CD4-positive, alpha-beta T cell treated with Interleukin-4 for 1 hour (primary cell): ENCODE results near the gene TEFM.
"Not testable (repeated sequence)": the region's sequence is repeated elsewhere in the genome, so short reads cannot be mapped to it uniquely, and the experiment has no call there.

Source experiments
- DNase-seq, 2 donors: peaks; one replicate each; pipeline ENCODE4 v3.0.0-alpha.2; 2020 to 2022

Gene TEFM, protein sequence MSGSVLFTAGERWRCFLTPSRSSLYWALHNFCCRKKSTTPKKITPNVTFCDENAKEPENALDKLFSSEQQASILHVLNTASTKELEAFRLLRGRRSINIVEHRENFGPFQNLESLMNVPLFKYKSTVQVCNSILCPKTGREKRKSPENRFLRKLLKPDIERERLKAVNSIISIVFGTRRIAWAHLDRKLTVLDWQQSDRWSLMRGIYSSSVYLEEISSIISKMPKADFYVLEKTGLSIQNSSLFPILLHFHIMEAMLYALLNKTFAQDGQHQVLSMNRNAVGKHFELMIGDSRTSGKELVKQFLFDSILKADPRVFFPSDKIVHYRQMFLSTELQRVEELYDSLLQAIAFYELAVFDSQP

DNA sequence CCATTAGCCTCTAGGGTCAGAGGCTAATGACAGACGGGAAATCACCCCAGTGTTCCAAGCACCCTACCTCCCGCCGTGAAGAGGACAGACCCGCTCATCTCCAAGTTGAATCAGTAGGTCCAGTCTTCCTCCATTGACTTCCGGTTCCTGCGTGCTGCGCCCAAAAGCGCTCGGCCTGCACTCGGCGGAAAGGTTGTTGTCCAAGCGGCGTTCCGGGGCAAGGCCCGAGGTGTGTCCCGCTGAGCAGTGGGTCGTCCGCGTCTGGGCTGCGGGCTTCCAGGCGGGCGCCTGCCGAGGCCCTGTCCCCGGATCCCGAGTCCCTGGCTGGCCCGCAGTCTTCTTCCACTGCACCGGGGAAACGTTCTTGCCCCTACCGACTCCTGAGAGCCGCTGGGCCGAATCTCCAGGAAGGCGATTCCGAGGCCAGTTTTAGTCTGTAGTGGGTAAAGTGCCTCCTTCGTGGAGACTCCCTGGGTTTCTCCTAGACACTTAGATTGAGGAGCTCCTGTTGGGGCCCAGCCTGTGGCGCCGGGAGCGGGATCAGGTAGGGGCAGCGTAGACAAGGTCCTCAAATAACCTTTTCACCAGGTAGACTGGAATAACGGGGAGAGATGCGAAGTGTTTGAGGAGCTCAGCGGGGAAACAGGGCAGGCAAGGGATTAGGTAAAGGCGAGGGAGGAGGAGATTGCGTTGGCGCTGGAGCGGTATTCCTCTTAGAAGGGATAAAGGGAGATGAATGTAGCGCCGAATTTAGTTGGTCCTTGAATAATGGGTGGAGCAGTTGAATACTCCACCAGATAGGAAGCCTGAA is at the start of gene TEFM:
Gene TEFM, minus strand, starts transcription at position 138 of the 811 bp plus-strand sequence. Its CDS starts 40 bp downstream, at position 98.
- peak; percentile 89 to 91 for DNase-seq

DNA sequence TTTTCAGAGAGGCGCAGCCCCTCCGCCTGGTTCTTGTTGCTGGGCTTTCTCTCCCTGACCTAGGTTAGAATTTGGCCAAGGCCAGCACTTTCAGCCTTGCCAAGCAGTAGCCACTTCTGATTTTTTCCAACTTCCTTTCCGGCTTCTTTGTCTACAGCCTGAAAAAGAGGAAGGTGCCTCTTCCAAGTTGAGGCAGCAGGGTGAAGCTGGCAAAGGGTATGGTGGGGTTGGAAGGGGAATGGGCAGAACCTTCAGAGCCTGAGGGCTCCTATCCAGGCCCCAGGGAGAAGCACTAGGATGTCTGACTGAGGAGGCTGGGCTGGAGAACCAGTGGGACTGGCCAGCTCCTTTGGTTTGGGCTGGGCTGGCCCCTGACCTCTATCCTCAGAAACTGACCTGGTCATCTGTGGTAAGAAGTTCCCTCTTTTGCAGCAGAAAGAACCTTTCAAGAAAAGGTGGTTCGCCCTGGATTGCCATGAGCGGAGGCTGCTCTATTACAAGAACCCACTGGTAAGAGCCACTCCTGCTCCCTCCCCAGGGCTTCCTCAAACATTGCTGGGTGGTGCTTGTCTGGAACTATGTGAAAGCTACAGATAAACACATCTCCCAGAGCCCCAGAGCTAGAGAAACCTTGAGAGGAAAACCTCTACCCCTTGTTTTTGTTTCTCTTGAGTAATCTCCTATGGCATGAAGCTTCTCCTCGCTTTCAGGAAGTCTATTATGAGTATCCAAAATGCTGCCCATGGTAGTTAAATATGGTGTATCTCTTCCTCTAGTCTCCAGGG is 48.2 kb upstream of the TEFM start:
- peak in 1 of 2 donors; percentile 14 for DNase-seq

DNA sequence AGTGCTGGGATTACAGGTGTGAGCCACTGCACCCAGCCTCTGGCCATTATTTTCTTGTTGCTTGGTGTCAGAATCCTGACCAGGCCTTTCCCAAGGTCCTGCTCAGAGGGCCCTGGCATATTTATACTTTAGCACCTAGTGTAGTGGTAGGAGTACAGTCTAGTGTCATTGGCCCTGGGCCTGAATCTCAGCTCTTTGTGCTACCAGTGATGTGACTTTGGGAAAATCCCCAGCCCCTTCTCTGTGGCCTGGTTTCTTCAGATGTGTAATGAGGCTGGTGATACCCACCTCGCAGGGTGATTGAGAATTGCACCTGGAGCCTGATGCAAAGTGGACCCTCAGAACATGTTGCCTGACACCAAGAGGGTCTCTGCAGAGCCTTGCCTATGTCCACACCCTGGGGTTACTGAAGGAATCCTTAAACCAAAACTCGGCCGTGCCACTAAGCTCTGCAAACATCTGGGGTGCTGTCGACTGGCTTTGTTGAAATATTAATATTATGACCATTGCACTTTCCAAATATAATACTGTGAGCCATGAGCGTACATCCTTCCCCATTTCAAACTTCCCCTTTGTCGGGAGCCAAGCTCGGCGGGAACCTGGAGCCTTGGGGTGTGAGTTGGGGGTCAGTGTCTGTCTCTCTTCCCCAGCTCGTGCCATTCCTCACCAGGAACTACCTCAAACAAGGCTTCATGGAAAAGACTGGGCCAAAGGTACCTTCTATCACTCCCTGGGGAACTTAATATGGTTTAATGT is 46.8 kb upstream of the TEFM start:
- peak in 1 of 2 donors; percentile 37 for DNase-seq

DNA sequence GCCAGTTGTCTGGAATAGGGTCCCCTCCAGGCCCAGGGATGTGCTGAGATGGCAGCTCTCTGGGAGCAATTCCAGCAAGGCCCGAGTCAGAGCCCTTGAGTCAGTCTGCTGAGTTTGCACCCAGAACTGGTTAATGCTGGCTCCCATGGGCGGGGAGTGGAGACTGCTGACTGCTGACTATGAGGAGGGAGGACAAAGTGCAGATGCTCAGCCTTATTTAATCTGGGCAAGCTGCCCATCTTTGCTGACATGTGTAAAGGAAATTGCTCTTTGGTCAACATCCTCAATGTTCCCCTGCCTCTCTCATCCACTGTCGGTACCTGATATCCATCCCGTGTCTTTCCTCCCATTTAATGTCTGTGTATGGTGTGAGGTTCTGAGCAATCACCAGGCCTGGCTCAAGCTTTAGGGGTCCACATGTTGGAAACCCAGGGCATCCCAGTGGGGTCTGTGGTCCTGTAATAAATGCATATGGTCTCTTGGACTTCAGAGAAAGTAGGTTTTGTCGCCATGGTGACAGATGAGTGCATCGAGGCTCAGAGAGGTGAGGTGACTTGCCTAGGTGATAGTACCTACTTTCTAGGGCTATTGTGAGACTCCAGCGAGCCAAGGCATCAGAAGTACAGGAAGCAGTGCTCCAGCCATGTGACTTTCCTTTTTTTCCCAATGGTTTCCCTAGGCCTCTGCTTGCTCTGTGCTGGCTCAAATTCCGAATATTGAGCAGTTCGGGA is 44.8 kb upstream of the TEFM start:
- peak in 1 of 2 donors; percentile 31 for DNase-seq

DNA sequence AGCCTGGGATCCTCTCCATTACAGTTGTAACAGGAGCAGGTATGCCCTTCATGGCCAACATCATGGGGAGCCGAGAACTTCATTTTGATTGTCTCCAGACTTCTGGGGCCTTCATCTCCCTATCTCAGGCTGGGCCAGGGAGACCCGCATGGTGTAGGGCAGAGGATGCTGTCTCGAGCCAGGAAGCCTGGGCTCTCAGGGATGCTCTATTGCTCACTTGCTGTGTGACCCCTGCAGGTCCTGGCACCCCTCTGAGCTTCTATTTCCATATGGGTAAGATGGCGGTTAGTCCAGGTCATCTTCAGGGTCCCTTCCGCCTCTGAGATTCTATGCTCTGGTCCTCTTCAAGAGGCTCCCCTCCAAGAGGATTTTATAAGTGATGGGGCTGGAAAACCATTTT is 44.2 kb upstream of the TEFM start:
- no peak for DNase-seq

DNA sequence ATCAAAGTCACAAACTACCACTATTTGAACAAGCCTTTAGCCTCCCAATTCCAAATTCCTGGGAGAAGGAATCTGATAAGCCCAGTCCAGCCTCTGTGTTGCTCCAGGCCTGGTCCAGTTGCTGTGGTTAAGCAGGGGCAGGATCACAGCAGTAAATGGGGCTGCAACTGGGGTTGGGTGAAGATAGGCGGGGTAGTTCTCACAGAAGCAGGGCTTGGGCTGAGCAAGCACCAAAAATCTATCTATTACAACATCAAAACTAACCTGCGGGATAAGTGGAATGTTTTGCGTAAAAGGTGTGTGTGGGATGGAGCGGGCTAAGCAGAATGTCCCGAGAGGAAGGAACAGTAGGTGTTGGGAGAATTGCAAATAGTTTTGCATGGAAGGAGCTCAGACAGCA is 41.8 kb upstream of the TEFM start:
- no peak for DNase-seq

DNA sequence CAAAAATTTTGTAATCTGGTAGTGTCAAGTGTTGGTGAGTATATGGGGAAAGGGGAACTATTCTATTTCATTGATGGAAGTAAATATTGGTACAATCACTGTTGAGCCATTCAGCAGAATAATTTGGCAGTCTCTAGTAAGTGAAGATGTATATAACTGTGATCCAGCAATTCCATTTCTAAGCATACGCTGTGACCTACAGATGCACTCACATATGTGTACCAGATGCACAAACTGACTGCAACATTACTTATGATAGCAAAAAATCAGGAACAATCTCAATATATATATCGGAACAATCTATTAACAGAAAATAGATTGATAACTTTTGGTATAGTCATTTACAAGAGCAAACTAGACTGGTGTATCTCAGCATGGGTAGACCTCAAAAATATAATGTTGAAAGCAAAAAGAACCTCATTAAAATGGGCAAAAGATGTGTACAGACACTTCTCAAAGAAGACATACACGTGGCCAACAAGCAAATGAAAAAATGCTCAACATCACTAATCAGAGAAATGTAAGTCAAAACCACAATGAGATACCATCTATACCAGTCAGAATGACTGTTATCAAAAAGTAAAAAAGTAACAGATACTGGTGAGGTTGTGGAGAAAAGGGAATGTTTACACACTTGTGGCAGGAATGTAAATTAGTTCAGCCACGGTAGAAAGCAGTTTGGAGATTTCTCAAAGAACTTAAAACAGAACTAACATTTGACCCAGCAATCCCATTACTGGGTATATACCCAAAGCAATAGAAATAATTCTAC is 36.5 kb upstream of the TEFM start:
- no peak for DNase-seq

DNA sequence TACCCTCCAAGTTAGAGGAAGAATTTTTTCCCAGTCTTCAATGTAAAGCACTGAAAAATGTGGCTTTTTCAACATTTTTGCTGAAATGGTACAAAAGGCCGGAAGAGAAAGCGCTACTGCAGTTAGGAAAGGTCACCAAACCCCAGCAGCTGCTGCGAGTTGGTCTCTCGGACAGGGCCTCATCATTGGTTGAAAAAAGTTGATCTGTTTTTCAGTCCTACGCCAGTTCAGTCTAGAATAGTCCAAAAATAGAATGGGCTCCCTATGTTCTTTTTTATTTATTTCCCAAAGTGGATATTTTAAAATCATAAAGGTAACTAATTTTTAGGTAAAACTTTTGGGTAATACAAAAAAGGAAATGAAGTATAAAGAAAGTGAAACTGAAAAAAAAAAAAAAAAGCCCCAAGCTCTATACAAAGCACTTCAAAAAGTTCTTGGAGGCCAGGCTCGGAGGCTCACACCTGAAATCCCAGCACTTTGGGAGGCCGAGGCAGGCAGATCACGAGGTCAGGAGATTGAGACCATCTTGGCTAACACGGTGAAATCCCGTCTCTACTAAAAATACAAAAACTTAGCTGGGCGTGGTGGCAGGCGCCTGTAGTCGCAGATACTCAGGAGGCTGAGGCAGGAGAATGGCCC is 33.1 kb upstream of the TEFM start:
- peak in 1 of 2 donors; percentile 10 for DNase-seq

DNA sequence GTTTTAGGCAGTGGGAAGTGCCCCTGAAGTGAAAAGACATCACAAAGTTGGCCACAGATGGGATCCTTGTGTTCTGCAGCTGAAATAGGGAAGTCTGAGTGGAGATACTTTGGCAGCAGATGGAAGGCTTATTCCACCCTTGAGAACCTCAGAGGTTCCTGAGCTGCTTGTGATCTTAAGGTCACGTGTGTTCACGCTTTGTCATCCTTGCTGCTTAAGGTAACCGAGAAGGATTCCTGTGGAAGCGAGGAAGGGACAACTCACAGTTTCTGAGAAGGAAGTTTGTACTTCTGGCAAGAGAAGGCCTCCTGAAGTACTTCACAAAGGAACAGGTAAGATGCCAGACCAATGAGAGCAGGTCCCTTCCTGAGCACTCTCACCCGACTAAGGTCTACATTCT is 27.9 kb upstream of the TEFM start:
- no peak for DNase-seq

DNA sequence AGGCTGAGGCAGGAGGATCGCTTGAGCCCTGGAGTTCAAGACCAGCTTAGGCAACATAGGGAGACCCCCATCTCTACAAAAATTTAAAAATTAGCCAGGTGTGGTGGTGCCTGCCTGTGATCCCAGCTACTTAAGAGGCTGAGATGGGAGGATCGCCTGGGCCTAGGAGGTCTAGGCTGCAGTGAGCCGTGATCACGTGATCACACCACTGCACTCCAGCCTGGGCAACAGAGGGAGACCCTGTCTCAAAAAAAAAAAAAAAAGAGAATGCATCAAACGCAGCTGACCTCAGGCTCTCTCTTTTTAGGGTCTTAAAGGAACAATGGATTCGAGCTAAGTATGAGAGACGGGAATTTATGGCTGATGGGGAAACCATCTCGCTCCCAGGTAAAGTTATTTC is 25.5 kb upstream of the TEFM start:
- not testable (repeated sequence) for DNase-seq

DNA sequence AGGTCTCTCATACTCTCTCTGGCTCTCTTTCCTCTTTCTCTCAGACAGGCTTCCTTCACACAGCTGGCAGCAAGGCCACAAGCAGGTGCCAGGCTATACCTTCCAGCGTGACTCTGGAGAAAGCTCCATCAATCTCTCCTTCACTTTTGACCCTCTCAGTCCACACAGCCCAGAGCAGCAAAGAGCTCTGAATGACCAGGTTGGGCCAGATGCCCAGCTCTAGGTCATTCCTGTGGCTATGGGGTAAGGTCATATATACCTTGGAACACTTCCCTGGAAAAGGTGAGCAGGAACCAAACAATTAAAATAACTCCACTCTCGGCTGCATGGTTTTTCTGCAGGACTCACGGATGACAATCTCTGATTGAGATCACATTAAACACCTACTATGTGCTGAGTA is 24.5 kb upstream of the TEFM start:
- DNase-seq, result no peak

DNA sequence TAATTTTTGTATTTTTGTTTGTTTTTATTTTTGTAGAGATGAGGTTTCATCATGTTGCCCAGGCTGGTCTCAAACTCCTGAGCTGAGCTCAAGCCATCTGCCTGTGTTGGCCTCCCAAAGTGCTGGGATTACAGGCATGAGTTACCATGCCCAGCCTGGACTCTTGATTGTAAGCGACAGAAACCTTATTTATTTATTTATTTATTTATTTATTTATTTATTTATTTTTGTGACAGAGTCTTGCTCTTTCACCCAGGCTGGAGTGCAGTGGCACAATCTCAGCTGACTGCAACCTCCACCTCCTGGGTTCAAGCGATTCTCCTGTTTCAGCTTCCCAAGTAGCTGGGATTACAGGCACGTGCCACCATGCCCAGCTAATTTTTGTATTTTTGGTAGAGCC is 23.8 kb upstream of the TEFM start:
- not testable (repeated sequence) for DNase-seq

DNA sequence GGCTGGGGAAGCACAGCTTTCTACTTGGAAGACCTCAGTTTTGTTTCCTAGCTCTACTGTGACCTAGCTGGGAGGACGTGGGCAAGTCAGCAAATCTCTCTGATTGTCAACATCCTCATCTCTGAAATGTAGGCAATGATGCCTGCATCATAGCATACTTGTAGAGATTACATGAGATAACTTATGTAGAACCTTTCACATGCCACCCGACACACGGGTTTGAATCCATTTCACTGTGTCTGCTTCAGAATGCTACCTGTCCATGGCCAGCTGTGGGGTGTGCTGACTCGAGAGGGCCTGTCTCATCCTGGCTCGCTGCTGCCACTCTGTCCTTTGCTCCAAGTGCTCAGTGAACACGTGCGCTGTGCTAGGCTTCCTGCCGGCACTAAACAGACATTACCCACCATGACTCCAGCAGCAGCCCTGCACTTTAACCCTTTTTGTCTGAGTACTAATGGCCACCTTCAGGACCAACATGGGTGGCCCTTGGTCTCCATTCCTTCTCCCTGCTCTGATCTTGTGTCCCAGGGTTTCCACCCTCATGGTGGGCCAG is 23.1 kb upstream of the TEFM start:
- no peak for DNase-seq

DNA sequence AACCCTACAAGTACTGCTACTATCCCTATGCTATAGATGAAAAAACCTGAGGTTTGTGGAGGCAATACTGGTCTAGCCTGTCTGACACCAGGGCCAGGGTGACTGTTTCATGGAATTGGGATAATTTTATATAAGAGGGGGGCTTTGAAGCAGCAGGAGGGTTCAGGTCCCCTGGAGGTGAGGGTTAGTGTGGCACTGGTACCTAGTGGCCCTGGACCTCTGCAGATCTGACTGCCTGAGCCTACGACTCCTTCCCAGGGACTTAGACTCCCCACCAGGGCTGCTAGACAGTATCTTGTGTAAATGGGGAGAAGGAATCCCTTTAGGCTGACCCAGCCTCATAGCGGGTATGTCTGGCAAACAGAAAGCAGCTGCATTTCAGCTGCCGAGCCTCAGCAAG is 22.5 kb upstream of the TEFM start:
- no peak for DNase-seq

DNA sequence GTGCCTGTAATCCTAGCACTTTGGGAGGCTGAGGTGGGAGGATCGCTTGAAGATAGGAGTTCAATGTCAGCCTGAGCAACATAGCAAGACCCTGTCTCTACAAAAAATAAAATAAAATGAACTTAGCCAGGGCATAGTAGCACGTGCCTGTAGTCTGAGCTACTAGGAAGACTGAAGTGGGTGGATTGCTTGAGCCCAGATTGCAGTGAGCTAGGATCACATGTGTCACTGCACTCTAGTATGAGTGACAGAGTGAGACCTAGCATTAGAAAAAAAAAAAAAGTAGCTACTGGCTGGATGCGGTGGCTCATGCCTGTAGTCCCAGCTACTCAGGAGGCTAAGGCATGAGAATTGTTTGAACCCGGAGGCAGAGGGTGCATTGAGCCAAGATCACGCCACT is 21.7 kb upstream of the TEFM start:
- no peak for DNase-seq

DNA sequence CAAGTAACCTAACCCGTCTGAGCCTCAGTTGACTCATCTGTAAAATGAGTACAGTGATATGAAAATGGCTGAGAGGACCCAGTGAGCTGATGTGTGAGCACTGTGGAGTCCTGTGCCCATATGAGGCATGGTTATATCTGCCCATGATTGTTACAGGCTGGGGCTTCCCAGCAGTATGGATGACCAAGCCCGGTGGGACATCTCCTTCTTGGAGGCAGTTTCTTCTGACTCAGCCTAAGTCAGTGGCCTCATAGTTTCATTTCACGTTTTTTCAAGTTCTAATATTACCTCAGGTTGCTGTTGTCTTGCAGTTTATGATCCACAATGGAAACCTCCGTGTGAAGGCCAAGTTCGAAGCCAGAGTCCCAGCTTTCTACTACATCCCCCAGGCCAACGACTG is 20.5 kb upstream of the TEFM start:
- no peak for DNase-seq

DNA sequence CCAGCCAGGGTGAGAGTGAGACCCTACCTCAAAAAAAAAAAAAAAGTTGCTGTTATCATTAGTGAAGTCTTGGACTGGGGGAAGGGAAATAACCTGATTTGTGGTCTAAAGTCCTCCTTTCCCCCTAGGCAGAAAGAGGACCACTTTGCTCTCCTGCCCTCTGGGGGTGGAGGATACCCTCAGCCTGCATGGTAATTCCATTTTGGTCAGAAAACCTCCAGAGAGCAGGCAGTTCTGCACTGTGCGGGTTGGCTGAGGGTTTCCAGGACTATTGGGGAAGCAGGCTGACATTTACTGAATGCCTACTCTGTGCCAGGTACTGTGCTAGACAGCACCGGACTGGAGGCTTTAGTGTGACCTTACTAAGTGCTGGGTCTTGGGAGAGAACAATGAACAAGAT is 18.3 kb upstream of the TEFM start:
- no peak for DNase-seq

DNA sequence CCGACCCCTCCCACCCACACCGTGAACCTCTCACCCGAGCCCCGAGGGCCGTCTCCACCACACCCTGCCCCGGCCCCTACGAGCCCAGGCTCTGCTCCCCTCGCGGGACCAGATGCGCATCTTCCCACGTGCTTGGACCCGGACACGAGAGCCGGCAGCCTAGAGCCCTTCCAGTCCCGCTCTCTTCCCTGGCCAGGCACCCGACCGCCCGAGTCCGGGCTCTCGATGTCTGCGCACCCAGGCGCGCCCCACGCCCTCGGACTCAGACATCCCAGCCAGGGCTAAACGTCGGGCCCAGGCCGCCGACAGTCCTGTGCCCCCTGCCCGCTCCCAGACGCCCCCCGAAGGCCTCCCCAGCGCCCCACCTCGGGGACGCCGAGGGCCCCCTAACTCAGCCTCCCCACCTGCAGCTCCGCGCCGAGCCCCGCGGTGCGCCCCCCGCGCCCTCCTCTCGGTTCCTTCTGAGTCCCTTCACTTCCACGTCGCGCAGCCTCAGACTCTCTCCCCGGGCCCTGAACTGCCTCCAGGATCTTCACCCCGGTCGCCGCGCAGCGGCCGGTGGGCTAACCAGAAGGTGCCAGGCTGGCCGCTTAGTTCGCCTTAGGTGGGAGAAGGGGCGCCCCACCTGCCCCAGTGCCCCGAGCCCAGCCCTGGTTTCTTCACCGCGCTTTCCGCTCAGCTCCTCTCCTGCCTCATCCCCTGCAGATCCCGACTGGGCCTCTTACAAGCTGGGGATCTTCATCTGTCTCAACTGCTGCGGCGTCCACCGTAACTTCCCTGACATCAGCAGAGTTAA is 16.4 kb upstream of the TEFM start:
- peak in 1 of 2 donors; percentile 14 for DNase-seq

DNA sequence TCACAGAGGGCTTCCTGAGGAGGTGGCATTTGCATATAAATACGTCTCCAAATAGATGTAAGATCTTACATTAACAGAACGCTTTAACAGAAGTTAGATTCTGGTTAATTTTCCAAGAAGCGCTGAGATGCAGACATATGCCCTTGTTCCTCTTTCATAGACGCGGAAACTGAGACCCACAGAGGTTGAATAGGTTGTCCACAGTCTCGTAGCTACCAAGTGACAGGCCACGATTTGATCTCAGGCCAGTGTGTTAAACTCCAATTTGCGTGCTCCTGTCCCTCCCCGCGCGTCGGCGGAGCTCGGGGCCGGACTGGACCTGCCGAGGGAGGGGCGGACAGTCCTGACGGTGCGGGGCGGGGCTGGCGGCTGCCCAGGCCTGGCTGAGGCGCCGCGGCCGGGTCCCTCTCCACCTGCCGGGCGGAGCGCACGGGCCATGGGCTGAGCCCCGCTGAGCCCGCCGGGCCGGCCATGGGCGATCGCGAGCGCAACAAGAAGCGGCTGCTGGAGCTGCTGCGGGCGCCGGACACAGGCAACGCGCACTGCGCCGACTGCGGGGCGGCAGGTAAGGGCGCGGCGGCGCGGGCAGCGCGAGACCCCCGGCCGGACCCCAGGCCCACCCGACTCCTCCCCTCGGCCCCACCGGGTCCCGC is 15.6 kb upstream of the TEFM start, which contains the start of gene ADAP2:
Gene ADAP2, plus strand, starts transcription at position 402 of the 653 bp plus-strand sequence. Its CDS starts 70 bp downstream, at position 472.
- peak; percentile 8 to 50 for DNase-seq
